HFF-Myc (cell line): ENCODE measurements around the gene UNC5A.

Experiments used
- DNase-seq: peaks from one replicate; pipeline ENCODE4 v3.0.0-alpha.2; 2011; ENCODE audit warnings: low read depth; ENCODE audit errors: extremely low read depth
- H3K4me3 ChIP-seq: replicated peaks from 2 replicates; pipeline ENCODE4 v1.5.1; 2011; ENCODE audit warnings: low read depth, mild to moderate bottlenecking, control low read depth, low read length
- TF ChIP-seq, protein P1 (sequence below): IDR thresholded peaks from 2 replicates; pipeline ENCODE4 v1.5.1; 2012; ENCODE audit warnings: mild to moderate bottlenecking, low read depth, low read length, control low read depth; ENCODE audit errors: missing control alignments

UNC5A gene

DNA sequence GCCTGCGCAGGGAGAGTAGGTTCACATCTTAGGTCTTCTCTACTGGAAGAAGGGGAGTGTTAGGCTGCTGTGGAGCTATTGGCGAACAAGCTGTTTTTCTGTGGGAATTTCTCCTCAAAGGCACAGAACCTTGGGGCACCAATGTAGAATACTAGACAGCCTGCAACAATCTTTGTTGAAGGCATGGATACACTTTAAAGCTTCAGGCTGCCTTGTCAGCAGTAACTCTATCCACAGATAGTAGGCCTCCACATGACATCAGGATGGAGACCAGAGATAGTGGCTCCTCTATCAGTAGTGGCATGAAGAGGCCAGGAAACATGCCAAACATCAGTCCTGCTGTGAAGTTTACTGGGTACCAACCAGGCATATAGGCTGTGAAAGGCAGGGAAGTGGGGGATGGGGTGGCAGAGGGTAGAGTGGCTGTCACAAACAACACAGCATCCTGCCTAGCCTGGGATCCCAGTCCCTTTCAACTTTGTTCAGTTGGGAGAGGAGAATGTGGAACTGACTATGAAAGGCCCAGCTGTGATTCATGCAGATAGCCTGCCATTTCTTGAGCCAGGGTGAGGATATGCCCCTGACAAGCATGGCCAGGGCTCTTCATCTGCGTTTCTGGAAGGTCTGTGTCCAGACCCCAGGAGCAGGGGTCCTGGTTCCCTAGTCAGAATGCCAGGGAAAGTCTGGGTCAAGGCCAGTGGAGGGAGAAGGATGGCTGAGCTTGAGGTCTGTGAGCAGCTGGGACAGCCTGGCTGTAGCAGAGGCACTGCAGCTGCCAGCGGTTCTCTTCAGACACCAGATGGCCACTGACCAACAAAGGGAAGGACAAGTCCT lies 89.8 kb downstream of the UNC5A start:
- DNase-seq = no peak
- no peak overlapping the region for H3K4me3 ChIP-seq
- TF ChIP-seq, protein P1, sequence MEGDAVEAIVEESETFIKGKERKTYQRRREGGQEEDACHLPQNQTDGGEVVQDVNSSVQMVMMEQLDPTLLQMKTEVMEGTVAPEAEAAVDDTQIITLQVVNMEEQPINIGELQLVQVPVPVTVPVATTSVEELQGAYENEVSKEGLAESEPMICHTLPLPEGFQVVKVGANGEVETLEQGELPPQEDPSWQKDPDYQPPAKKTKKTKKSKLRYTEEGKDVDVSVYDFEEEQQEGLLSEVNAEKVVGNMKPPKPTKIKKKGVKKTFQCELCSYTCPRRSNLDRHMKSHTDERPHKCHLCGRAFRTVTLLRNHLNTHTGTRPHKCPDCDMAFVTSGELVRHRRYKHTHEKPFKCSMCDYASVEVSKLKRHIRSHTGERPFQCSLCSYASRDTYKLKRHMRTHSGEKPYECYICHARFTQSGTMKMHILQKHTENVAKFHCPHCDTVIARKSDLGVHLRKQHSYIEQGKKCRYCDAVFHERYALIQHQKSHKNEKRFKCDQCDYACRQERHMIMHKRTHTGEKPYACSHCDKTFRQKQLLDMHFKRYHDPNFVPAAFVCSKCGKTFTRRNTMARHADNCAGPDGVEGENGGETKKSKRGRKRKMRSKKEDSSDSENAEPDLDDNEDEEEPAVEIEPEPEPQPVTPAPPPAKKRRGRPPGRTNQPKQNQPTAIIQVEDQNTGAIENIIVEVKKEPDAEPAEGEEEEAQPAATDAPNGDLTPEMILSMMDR = no peak

GRCh38 chr5:176900780-176901204 lies 90.4 kb downstream of the UNC5A start:
- no peak overlapping the region for H3K4me3 ChIP-seq
- no peak for DNase-seq
- TF ChIP-seq, protein P1 = no peak

DNA sequence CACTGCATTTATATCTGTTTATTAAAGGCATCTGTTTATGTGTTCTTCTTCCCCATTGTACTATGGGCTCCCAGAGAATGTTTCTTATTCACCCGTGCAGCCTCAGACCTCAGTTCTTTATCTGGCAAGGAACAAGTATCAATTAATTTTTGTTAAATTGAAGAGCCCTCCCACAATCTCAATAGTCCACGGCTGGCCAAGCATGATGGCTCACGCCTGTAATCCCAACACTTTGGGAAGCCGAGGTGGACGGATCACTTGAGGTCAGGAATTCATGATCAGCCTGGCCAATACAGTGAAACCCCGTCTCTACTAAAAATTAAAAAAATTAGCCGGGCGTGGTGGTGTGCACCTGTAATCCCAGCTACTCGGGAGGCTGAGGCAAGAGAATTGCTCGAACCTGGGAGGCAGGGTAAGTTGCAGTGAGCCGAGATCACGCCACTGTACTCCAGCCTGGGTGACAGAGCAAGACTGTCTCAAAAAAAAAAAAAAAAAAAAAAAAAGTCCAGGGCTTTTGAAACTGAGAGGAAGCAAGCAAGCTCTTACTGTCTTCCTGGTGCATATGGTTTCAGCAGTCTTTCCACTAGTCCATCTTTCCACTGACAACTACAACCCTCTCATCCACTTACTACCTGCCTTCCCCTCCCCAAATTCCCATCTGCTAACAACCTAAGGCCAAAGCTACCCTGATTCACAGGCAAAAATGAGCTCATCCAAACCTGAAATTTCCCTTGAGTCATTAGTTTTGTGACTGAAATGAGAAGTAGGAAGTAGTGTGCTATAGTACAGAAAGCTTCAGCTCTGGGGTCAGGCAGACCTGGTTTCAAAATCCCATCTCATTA lies 91.1 kb downstream of the UNC5A start:
- DNase-seq = no peak
- TF ChIP-seq, protein P1 = no peak
- no peak overlapping the region for H3K4me3 ChIP-seq

- no peak overlapping the region for H3K4me3 ChIP-seq
- TF ChIP-seq, protein P1 = no peak
- DNase-seq = no peak
Measured at GRCh38 chr5:176902102-176902814, 91.9 kb downstream of the UNC5A start.

GRCh38 chr5:176902911-176903664 lies 92.7 kb downstream of the UNC5A start:
- TF ChIP-seq, protein P1 = no peak
- DNase-seq = no peak

DNA sequence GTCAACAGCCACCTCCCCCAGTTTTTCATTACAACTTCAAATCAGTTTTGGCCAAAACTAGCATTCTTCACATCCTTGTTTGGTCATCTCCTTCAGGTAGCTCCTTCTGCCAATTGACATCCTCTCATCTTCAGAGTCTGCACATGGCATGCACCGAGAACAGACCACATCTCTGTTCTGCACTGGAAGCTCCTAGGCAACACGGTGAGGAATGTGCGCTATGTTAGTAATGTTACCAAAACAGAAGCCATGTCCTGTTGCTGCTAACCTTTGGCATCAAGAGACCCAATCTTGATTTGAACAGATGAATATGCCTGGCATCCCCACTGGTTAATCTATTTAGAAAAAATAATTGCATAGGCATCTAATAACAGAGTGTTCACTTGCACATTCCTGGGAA lies 93.9 kb downstream of the UNC5A start:
- TF ChIP-seq, protein P1 = no peak
- DNase-seq = no peak
- H3K4me3 ChIP-seq = no peak overlapping the region

More at GRCh38 chr5:176902911-176903664, 92.7 kb downstream of the UNC5A start:
- H3K4me3 ChIP-seq = no peak overlapping the region
